Hepatocyte (in vitro differentiated cells): ENCODE results near the gene TMEM114.

Source experiments
- EZH2 ChIP-seq: fragments of 200-600 bp; sonication (generic); IDR thresholded peaks from 2 replicates; pipeline ENCODE4 v1.6.1; 2016; ENCODE audit warnings: antibody characterized with exemption, mild to moderate bottlenecking, borderline replicate concordance
- TF ChIP-seq, protein P1 (sequence below): fragments of 200-600 bp; sonication (generic); IDR thresholded peaks from 2 replicates; pipeline ENCODE4 v1.5.1; 2016; ENCODE audit warnings: antibody characterized with exemption, mild to moderate bottlenecking; ENCODE audit not compliant: poor library complexity

DNA sequence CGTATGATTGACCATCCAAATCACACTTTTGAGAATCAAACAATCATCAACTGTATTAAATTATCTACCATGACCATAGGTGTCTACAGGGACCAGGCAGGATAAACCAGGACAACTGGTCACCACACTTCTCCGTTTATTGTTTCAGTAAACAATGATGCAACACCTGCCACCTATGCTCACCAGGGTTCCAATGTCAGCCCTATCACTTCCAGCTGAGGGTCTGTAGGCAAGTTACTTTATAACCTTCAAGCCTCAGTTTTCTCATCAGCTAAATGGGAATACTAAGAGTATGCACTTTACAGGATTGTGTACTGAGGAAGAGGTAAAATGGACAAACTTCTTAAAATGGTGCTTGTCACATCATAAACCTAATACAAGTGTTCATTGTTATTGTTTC, 14.9 kb downstream of the TMEM114 start:
- TF ChIP-seq, protein P1, sequence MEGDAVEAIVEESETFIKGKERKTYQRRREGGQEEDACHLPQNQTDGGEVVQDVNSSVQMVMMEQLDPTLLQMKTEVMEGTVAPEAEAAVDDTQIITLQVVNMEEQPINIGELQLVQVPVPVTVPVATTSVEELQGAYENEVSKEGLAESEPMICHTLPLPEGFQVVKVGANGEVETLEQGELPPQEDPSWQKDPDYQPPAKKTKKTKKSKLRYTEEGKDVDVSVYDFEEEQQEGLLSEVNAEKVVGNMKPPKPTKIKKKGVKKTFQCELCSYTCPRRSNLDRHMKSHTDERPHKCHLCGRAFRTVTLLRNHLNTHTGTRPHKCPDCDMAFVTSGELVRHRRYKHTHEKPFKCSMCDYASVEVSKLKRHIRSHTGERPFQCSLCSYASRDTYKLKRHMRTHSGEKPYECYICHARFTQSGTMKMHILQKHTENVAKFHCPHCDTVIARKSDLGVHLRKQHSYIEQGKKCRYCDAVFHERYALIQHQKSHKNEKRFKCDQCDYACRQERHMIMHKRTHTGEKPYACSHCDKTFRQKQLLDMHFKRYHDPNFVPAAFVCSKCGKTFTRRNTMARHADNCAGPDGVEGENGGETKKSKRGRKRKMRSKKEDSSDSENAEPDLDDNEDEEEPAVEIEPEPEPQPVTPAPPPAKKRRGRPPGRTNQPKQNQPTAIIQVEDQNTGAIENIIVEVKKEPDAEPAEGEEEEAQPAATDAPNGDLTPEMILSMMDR = no peak
- no peak for TF ChIP-seq EZH2
